NCI-H1092 (cell line): ENCODE results near the gene ZNF263.

Source experiments
- DNase-seq: peaks from one replicate; lab custom pipeline; 2025; lab: John Stamatoyannopoulos, UW

ZNF263 gene

GRCh38 chr16:3282730-3283542 is at the start of gene ZNF263:
Gene ZNF263, plus strand, starts transcription at chr16:3283491. Its CDS starts 328 bp downstream, at chr16:3283819.
- peak; percentile 94 for DNase-seq

GRCh38 chr16:3234543-3234856 is 48.8 kb upstream of the ZNF263 start:
- DNase-seq: no peak

- DNase-seq: peak; percentile 94
Observed at GRCh38 chr16:3234857-3235561, 48.3 kb upstream of the ZNF263 start, which contains the start of gene ZNF200. Gene ZNF200, minus strand, starts transcription at chr16:3235158. Its CDS starts 1,403 bp downstream, at chr16:3233755.

- DNase-seq: no peak
Observed at GRCh38 chr16:3235856-3236669, 47.2 kb upstream of the ZNF263 start.

- DNase-seq: no peak
Observed at GRCh38 chr16:3241761-3242160, 41.5 kb upstream of the ZNF263 start.

GRCh38 chr16:3242709-3243108 is 40.6 kb upstream of the ZNF263 start:
- no peak for DNase-seq

GRCh38 chr16:3243882-3244281 is 39.4 kb upstream of the ZNF263 start:
- DNase-seq: no peak

GRCh38 chr16:3246002-3246401 is 37.3 kb upstream of the ZNF263 start:
- DNase-seq: no peak

GRCh38 chr16:3246876-3247275 is 36.4 kb upstream of the ZNF263 start:
- no peak for DNase-seq

- no peak for DNase-seq
Observed at GRCh38 chr16:3248596-3248995, 34.7 kb upstream of the ZNF263 start.

- no peak for DNase-seq
Observed at GRCh38 chr16:3249020-3249419, 34.3 kb upstream of the ZNF263 start.

- no peak for DNase-seq
Observed at GRCh38 chr16:3249451-3249850, 33.8 kb upstream of the ZNF263 start.

GRCh38 chr16:3252967-3253366 is 30.3 kb upstream of the ZNF263 start:
- DNase-seq: no peak

- DNase-seq: no peak
Observed at GRCh38 chr16:3254309-3254708, 29.0 kb upstream of the ZNF263 start.

- DNase-seq: no peak
Observed at GRCh38 chr16:3256146-3256865, 27.0 kb upstream of the ZNF263 start, which contains the start of gene MEFV. Gene MEFV, minus strand, starts transcription at chr16:3256633. Its CDS starts 46 bp downstream, at chr16:3256587.

- DNase-seq: no peak
Observed at GRCh38 chr16:3256866-3257465, 26.3 kb upstream of the ZNF263 start.

GRCh38 chr16:3259836-3260235 is 23.5 kb upstream of the ZNF263 start:
- no peak for DNase-seq

- no peak for DNase-seq
Observed at GRCh38 chr16:3262517-3262916, 20.8 kb upstream of the ZNF263 start.

- peak; percentile 98 for DNase-seq
Observed at GRCh38 chr16:3264137-3265036, 18.9 kb upstream of the ZNF263 start.

GRCh38 chr16:3266873-3267537 is 16.3 kb upstream of the ZNF263 start:
- DNase-seq: no peak
